GM19351 (cell line): ENCODE measurements around the gene SCRN3.
"Not testable (repeated sequence)": the region's sequence is repeated elsewhere in the genome, so short reads cannot be mapped to it uniquely, and the experiment has no call there.

Source experiments
- ATAC-seq: cut with Tn5 transposase; IDR thresholded peaks from one replicate; pipeline ENCODE4 v1.9.1; 2021; ENCODE audit warnings: mild to moderate bottlenecking, moderate library complexity; ENCODE audit not compliant: unreplicated experiment

Gene SCRN3, protein sequence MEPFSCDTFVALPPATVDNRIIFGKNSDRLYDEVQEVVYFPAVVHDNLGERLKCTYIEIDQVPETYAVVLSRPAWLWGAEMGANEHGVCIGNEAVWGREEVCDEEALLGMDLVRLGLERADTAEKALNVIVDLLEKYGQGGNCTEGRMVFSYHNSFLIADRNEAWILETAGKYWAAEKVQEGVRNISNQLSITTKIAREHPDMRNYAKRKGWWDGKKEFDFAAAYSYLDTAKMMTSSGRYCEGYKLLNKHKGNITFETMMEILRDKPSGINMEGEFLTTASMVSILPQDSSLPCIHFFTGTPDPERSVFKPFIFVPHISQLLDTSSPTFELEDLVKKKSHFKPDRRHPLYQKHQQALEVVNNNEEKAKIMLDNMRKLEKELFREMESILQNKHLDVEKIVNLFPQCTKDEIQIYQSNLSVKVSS

DNA sequence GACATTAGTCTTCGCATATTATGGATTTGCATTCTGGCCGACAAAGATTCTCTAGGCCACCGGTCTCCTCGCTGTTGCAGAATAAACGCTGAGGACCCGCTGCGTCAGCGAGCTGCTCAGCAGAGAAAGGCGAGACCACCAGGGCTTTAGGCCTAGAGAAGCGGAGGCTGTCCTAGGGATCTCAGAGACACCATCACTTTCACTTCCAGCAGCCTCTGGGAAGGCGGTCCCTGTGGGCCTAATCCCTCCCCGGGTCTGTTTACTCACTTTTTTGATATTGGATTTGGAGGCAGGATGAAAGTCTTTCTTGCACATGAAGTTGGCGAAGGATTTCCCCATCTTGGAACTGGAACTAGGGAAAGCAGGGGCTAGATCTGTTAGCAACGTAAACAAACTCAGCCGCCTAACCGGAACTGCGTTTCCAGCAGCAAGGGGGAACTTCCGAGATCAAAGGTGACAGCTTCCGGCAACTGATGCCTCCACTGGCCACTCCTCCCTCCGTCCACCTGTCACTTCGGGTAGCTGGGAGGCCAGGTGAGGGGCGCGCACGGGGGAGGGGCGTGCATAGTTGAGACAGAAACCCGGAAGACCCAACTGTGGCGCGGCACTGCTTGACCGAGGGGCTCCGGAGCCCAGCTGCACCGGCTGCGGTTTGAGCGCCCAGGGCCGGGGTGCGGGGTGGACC is at the start of gene SCRN3:
Gene SCRN3 (plus strand): TSS at position 447 of the 685 bp plus-strand sequence. CDS start 2,554 bp downstream, outside the sequence.
- ATAC-seq: peak; percentile 96

DNA sequence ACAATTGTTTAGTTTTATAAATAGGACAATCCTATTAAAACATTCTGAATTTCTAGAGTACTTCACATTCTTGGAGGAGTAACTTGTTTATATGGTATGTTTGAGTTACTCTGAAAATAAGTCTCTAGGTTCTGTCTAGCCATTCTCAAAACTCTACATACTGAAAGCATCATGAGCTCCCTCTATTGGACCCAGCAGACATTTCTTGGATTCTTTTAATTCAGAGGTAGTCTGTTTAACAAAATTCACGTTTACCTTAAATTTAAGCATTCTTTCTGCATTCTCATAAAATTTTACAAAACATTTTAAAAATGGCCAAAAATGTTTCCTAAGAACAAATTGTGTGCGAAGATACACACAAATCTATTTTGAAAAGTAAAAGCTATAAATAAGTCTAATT is 45.5 kb upstream of the SCRN3 start:
- no peak for ATAC-seq

DNA sequence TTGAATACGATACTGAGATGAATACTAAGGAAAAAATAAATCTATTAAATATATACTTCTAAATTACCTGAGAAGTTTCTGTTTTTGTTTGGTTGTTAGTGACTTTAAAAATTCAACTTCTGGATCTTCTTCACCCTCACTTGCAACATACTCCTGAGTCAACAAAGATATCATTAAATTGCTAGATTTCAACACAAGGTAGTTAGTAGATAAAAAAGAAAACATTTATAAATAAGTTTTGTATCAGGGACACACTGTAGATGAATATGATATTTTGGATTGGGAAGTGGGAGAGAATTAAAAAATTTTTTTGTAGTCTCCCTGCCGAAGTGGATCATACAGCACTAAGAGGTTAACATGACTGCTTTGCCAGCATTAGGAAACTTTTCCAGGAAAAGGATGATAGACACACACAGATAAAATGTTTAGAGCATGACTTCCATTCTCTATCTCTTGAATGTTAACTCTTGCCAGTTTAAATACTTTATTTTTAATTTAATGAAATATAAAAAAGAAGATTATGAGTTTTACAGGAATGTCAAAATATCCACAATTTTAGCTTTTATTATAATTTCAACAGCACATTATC is 44.8 kb upstream of the SCRN3 start:
- ATAC-seq: no peak

DNA sequence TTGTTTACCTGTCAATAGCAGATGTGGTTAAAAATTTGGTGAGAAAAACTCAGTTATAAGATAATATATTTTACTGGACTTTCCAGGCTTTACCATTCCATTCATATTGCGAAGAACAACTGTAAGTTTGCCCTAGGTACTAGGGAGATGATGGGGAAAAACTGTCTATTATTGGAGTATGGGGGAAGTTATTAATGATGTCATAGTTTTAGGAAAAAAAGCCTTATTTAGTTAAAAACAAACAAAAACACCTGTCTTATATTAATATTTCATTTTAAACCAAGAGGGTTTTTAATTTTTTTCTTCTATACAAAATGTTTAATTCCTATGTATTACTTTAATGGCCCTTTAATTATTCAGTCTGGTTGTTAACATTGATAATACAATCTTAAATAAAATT is 42.5 kb upstream of the SCRN3 start:
- ATAC-seq: no peak

DNA sequence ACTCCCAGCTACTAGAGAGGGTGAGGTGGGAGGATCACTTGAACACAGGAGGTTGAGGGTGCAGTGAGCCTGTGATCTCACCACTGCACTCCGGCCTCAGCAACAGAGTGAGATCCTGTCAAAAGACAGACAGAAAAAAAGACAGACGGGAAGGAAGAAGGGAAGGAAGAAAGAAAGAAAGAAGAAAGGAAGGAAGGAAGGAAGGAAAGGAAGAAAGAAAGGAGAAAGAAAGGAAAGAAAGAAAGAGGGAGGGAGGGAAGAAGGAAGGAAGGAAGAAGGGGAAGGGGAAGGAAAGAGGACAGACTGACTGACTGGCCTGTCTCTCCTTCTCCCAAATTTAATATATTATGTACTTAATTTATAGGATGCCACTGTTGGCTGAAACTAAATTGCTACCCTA is 39.2 kb upstream of the SCRN3 start:
- no peak for ATAC-seq

DNA sequence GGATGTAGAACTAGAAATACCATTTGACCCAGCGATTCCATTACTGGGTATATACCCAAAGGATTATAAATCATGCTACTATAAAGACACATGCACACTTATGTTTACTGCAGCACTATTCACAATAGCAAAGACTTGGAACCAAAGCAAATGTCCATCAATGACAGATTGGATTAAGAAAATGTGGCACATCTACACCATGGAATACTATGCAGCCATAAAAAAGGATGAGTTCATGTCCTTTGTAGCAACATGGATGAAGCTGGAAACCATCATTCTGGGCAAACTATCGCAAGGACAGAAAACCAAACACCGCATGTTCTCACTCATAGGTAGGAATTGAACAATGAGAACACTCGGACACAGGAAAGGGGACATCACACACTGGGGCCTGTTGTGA is 35.9 kb upstream of the SCRN3 start:
- ATAC-seq: not testable (repeated sequence)

DNA sequence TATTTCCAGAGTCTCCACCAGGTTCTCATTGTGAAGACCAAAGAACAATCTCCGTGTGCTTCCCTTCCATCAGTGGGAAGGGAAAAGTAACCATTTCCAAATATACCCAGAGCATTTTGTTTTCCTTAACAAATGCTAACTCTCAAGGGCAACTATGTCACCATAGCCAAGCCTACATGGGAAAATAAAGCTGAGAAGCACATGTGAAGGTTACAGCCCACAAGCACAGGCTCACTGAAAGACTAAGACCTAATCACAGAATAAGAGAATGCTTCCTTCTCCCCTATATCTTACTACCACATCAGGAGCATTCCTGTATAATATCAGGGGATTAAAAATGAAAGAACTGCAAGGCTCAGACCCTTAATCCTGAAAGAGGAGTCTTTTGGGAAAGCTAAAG is 32.6 kb upstream of the SCRN3 start:
- ATAC-seq: no peak

DNA sequence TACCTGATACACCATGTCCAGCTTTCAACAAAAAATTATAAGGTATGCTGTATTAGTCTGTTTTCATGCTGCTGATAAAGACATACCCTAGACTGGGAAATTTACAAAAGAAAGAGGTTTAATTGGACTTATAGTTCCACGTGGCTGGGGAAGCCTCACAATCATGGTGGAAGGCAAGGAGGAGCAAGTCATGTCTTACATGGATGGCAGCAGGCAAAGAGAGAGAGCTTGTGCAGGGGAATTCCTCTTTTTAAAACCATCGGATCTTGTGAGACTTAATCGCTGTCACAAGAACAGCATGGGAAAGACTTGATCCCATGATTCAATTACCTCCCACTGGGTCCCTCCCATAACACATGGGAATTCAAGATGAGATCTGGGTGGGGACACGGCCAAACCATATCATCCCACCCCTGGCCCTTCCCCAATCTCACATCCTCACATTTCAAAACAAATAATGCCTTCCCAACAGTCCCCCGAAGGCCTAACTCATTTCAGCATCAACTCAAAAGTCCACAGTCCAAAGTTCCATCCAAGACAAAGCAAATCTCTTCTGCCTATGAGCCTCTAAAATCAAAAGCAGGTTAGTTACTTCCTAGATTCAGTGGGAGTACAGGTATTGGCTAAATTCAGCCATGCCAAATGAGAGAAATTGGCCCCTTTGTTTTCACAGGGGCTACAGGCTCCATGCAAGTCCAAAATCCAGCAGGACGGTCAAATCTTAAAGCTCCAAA is 31.9 kb upstream of the SCRN3 start:
- not testable (repeated sequence) for ATAC-seq

DNA sequence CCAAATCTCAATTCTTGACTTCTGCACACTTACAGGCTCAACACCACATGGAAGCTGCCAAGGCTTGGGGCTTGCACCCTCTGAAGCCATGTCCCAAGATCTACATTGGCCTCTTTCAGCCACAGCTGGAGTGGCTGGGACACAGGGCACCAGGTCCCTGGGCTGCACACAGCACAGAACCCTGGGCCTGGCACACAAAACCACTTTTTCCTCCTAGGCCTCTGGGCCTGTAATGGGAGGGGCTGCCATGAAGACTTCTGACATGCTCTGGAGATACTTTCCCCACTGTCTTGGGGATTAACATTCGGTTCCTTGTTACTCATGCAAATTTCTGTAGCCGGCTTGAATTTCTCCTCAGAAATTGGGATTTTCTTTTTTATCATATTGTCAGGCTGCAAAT is 30.9 kb upstream of the SCRN3 start:
- no peak for ATAC-seq

DNA sequence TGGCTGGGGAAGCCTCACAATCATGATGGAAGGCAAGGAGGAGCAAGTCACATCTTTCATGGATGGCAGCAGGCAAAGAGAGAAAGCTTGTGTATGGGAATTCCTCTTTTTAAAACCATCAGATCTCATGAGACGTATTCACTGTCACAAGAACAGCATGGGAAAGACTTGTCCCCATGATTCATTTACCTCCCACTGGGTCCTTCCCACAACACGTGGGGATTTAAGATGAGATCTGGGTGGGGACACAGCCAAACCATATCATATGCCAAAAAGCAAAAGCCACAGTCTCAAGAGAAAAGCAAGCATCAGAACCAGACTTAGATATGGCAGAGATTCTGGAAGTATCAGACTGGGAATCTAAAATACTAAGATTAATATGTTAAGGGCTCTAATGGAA is 30.0 kb upstream of the SCRN3 start:
- no peak for ATAC-seq

DNA sequence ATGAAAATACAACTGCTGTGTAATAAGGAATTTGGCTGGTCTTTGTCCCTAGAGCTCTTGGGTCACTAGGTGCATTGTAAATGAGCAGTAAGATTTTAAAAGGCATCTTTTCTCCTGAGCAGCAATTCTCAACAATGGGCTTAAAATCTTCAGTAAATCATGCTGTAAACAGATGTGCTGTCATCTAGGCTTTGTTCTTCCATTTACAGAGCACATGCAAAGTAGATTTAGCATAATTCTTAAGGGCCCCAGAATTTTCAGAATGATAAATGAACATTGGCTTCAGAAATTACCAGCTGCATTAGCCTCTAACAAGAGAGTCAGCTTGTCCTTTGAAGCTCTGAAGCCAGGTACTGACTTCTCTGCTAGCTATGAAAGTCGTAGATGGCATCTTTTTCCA is 26.8 kb upstream of the SCRN3 start:
- ATAC-seq: no peak

DNA sequence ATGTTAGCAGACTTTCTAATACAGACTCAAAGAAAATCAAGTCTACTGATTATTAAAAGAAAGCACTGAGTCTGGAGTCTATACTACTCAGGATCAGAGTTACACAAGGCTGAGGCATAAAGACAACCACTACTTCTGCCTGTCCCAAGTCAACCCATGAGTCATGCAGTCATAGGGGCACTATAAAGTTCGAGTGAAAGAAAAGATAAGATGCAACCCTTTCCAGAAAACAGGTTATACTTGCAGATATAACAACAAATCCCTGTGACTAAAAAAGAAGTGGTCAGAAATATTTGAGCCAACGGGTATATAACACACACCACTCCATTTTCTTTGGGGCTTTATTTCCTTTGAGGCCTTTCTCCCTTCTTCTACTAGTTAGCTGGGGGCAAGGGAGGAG is 18.6 kb upstream of the SCRN3 start:
- no peak for ATAC-seq

DNA sequence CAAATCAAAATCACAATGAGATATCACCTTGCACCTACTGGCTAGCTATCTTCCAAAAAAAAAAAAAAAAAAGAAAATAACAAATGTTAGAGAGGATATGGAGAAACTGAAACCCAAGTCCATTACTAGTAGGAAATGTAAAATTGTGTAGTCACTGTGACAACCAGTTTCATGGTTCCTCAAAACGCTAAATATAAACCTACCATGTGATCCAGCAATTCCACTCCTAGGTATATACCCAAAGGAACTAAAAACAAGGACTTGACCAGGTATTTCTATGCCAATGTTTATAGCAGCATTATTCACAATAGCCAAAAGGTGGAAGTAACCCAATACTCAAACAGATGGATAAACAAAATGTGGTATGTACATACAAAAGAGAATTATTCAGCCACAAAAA is 11.7 kb upstream of the SCRN3 start:
- no peak for ATAC-seq

DNA sequence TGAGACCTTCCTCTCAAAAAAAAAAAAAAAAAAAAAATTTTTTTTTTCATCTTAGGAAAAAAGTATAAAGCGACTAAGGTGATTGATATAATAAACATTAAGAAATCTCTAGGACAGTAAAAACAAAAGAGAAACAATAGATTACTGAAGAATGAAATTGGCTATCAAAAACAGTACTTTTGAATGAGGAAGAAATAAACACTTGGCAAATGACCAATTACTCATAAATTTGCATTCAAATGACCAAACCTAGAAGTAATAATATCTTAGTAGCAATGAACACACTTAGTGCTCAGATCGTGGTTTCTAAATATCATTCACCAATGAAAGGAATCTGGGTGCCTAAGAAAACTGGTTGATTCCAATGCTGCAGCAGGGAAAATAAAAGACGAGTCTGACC is 10.3 kb upstream of the SCRN3 start:
- no peak for ATAC-seq

DNA sequence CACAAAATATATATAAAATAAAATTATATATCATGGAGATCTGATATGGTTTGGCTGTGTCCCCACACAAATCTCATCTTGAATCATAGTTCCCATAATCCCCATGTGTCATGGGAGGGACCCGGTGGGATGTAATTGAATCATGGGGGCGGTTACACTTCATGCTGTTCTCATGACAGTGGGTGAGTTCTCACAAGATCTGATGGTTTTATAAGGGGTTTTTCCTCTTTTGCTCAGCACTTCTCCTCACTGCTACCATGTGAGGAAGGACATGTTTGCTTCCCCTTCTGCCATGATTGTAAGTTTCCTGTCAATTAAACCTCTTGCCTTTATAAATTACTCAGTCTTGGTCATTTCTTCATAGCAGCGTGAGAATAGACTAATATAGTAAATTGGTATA is 6.8 kb upstream of the SCRN3 start:
- not testable (repeated sequence) for ATAC-seq

DNA sequence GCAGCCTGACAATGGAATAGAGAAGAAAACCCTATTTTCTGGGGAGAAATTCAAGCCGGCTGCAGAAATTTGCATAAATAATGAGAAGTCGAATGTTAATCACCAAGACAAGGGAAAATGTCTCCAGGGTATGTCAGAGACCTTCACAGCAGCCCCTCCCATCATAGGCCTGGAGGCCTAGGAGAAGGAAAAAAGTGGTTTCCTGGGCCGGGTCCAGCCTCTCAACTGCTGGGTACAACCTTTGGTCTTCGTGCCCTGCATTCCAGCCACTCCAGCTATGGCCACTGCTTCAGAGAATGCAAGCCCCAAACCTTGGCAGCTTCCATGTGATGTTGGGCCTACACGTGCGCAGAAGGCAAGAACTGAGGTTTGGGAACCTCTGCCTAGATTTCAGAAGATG is 6.0 kb upstream of the SCRN3 start:
- ATAC-seq: no peak

DNA sequence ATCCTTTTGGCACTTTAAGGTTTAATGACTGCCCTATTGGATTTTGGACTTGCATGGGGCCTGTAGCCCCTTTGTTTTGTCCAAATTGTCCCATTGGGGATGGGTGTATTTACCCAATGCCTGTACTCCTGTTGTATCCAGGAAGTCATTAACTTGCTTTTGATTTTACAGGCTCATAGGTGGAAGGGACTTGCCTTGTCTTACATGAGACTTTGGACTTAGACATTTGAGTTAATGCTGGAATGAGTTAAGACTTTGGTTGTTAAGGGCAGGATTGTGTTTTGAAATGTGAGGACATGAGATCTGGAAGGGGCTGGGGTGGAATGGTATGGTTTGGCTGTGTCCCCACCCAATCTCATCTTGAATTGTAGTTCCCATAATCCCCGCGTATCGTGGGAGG is 5.2 kb upstream of the SCRN3 start:
- ATAC-seq: not testable (repeated sequence)

DNA sequence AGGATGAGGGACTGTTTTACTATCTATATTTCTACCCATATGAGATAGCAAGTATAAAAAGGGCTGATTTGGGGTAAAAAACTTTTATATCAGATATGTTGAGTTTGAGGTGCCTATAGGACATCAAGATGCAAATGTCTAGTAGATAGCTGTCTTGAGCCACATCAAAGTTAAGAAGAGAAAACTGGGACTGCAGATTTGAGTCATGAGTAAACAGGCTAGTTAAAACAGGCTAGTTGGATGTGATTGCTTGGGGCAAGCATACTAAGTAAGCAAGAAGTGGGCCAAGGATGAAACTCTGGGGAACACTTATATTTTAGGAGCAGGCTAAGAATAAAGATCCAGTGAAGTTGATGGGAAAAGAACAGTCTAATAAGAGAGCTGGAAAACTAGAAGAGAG is 2.8 kb upstream of the SCRN3 start:
- no peak for ATAC-seq

DNA sequence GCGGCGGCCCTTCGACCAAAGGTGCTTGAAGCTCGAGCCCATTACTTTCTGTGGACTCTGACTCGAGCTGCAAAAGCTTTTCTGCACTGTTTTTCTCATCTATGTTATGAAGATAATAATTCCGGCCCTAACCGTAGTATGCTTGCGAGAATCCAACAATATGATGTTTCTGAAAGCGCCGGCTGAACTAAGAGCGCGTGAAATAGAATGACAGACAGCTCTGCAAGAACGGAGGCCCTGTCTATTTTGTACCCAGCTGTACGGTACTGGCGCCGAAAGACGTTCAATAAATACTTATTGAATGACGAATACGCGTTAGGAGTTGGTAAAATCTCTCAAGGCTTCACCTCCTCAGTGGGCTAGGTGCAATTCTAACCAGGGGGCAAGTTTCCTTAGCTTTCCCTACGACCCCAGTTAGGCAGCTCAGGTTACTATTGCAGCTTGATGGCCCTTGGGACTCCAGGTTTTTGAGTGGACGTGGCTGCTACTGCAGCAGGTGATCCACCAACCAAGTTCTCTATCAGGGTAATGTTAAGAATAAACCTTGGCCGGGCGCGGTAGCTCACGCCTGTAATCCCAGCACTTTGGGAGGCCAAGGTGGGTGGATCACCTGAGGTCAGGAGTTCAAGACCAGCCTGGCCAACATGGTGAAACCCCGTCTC is 570 bp downstream of the SCRN3 start:
- ATAC-seq: peak; percentile 28

DNA sequence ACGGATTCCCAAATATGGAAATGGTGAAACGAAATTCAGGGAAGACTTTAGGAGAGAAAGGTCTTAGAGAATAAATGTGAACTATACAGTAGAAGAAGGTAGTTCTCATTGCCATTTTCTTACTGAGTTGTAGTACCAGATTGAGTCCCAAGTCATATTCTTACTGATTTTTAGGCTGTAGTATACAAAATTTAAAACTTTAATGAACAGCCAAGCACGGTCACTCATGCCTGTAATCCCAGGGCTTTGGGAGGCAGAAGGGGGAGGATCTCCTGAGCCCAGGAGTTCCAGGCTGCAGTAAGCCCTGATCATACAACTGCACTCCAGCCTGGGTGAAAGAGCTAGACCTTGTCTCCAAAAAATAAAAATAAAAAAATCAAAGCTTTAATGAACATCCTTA is 2.2 kb downstream of the SCRN3 start:
- no peak for ATAC-seq

DNA sequence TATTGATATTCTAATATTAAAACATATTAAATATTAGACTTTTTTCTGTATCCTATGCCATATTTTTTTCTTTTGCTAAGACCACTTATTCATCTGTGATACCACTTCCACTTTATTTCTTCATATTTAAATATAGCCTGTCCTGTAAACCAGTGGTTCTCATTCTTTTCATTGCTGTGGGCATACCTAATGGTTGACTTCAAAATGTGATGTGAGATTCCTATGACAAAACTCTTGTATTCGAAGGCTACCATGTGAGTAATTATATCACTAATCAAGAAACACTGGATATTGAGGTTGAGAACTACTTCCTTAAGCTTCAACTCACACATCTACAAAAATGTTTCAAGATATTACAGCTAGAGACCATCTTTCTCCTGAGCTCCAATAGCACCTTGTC is 3.6 kb downstream of the SCRN3 start:
- ATAC-seq: no peak
